AG08395 (cell line): ENCODE data around the gene ATP11B.
"Not testable (repeated sequence)": the region's sequence is repeated elsewhere in the genome, so short reads cannot be mapped to it uniquely, and the experiment has no call there.

Experiments used
- DNase-seq: peaks from one replicate; pipeline ENCODE4 v3.0.0; 2012; ENCODE audit warnings: mixed read lengths, low spot score

ATP11B gene

DNA sequence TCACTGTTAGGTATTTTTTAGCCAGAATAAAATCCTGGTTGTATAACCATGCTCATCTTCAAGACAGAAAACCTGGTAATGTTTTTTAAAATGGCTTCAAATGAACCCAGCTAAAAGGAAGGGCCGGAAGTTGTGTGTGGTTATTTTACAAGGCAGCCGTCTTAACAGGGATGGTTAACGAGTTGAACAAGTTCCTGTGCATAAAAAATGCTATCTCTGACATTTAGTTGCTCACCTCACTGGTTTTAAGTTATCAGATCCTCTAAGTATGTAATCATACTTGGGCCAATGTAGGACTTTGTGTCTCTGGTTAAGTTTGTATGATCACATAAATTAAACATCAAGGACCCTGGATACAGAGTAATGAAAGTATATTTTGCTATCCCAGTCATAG lies 2.1 kb downstream of the ATP11B start:
- DNase-seq = no peak

DNA sequence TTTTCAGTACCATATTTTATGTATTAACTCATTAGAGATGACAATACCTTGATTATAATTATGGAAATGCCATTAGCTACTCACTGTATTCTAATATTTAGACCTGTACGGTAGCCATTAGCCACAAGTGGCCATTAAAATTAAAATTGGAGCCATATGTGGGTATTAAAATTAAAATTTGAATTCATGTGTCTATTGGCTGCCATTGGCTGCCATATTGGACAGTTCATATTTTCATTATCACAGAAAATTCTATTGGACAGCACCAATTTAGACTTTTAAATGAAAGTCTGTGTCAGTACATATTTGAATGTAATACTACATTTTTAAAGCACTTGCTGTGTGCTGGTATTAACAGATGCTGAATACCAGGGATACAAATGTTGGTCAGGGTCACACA lies 3.0 kb downstream of the ATP11B start:
- DNase-seq = no peak

GRCh38 chr3:182797876-182798275 lies 4.6 kb downstream of the ATP11B start:
- DNase-seq = no peak

DNA sequence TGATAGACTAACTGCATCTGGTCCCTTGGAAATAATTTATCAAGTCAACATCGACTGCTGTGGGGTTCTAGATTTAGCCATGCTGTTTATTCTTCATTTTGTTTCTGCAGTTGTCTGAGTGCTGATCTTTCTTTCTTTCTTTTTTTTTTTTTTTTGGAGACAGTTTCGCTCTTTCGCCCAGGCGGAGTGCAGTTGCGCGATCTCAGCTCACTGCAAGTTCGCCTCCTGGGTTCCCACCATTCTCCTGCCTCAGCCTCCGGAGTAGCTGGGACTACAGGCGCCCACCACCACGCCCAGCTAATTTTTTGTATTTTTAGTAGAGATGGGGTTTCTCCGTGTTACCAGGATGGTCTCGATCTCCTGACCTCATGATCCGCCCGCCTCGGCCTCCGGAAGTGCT lies 5.8 kb downstream of the ATP11B start:
- not testable (repeated sequence) for DNase-seq

GRCh38 chr3:182800508-182800907 lies 7.2 kb downstream of the ATP11B start:
- DNase-seq = no peak

DNA sequence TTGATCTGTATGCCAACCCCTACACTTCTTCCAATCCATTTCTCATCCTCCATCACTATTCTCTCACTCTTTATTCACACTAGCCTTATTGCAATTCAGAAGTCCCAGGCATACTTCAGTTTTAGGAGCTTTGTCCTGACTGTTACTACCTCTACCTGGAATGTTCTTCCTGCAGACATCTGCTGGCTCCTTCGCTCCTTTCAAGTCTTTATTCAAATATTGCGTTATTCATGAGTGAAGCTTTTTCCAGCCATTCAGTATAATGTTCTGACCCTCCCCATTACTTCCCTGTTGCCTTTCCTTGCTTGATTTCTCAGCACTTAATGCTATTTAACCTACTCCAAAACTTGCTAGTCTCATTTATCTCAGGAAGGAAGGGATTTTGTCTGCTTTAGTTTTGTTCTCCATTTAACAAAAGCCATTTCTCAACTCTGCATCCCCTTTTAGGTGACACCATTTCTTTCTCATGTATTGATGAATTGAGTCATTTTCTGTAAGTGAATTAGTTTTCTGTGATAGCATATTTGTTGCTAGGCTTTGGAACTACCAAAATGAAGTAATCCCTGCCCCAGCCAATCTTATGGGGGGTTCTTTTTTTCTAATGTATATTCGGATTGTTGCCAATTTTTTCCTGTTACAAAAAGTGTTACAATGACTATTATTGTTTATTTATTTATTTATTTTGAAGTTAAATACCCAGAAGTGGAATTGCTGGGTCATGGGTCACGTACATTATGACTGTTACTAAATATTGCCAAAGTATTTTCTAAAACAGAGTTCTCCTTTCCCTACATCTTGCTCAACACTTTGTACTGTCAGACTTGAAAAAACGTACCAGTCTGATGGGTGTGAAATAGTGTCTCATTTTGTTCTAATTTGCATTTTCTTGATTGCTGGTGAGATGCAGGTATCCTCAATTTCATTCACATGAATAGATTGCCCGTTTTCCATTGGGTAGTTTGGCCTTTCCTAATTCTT lies 9.4 kb downstream of the ATP11B start:
- no peak for DNase-seq

DNA sequence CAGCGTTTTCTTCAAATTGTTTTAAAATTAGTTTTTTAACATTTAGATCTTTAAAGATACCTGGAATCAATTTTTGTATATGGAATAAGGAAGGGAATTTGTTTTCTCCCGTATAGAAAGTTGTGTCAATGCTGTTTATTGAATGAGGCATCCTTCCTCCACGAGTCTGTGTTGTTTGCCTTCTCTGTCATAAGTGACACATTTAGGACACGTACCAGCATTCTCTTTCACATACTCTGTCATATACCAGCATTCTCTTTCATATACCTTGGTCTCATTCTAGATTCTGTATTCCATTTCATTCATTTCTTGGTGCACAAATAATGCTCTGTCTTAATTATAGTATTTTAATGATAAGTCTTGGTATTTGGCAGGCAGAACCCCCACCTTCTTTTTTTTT lies 10.3 kb downstream of the ATP11B start:
- no peak for DNase-seq

DNA sequence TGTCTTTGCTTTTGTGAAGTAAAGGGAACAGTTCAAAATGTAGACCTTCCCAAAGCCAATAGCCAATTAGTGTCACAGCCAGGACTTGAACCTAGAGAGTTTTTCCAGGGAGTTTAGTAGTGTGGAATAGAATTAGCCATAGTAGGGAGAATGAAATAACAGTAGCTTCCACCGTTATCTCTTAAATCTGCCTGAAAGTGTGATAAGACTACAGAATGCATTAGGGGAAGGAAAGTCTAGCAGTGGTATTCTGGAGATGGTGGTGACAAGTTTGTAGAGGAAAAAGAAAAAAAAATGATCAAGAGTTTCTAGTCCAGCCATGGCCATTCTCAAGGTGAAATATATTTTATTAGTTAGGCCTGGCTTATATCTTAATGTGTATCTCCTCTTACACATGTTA lies 13.8 kb downstream of the ATP11B start:
- DNase-seq = no peak

- DNase-seq = no peak
These were observed 14.9 kb downstream of the ATP11B start for GRCh38 chr3:182808041-182808770.

DNA sequence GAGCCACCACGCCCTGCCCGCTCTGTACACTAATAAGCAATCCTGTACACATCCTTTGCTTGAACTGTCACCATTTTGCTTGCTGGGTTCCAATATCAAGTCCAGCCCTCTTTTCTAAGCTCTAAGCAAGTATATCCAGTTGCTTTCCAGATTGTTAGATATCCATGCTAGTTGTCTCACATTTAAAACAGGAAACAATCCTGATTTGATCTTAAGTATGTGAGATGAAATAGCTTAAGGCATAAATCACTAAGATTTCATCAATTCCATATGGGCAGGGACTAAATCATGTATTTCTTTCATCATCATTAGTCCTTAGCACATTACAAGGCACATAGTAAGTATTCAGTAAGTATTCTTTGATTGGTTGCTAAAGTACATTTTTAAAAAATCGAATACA lies 16.2 kb downstream of the ATP11B start:
- DNase-seq = no peak

DNA sequence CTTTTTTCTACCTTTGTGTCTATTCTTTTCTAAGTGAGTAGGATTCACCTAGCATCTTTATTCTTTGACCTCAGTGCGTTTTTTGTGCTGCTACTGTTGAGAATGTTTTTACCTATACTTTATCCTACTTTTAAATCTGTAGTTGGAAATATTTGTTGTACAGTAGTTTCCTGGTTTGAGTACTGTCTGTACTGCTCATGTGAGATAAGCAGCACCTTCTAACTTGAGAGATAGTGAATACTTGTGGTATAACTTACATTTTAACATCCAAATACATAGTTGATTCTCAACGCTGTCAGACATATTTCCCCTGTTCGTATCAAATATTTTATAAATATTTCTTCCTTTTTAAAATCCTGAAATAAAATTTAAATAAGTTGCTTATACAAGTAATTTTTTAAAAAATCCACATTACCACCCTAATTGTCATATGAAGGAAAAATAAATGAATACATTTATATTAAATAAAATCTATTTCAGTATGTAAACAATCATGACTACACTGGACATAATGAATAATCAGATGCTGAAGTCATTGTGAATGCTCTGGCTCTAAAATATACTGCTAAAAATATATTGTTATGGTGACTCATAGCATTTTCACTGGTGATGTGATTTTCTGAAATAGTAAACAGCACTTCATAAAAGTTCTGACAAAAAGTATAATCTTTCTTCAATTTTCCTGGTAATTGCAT lies 17.4 kb downstream of the ATP11B start:
- DNase-seq = peak; percentile 6

DNA sequence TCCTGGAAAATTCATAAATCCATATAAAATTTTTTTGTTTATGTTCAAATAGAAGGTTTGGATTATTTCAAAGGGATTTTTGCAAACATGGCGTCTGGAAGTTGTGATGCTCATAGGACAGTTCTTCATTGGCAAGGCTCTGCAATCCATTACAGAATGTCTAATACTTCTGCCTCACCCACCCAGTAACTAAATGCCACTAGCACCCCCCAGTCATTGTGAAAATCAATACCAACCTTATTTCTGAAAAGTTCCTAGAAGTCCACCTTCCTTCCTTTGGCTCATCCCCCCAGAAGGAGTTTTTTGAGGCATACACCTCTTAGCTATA lies 17.9 kb downstream of the ATP11B start:
- no peak for DNase-seq

DNA sequence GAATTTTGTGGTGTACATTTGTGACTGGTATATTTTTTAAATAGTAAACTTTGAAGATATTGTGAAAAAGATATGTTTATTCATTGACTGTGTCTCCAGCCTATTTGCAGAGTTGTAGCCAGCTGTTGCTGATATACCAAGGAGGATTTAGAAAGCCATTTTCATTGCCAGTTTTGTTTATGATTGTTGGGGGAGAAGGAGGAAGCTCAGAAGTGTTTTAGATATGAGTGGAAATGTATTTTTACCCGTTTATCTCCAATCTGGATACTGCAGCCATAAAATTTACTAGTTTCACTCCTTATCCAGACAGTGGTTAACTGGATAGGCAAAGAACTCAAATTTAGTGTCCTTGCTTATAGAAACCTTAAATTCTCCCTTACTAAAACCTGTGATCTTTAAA lies 18.8 kb downstream of the ATP11B start:
- DNase-seq = no peak

DNA sequence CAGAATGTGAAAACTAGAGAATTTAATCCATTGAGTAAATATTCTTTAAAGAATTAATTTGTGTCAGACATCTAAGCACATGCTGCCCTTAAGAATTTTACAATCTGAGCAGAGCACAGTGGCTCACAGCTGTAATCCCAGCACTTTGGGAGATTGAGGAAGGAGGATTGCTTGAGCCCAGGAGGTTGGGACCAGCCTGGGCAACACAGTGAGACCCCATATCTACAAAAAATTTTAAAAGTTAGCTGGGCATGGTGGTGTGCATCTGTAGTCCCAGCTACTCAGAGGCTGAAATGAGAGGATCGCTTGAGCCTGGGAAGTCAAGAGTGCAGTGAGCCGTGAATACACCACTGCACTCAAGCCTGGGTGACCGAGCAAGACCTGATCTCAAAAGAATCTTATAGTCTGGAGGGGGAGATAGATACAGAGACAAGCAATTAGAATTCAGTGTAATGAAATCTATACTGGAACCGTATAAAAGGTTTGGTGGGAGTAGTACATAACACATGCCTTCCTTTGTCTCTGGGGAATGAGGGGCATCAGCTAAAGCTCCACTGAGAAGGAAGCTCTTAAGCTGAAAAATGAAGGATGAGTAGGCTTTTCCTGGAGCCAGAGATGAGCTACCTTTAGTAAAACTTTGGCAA lies 21.2 kb downstream of the ATP11B start:
- DNase-seq = no peak

GRCh38 chr3:182816181-182816580 lies 22.9 kb downstream of the ATP11B start:
- DNase-seq = no peak

DNA sequence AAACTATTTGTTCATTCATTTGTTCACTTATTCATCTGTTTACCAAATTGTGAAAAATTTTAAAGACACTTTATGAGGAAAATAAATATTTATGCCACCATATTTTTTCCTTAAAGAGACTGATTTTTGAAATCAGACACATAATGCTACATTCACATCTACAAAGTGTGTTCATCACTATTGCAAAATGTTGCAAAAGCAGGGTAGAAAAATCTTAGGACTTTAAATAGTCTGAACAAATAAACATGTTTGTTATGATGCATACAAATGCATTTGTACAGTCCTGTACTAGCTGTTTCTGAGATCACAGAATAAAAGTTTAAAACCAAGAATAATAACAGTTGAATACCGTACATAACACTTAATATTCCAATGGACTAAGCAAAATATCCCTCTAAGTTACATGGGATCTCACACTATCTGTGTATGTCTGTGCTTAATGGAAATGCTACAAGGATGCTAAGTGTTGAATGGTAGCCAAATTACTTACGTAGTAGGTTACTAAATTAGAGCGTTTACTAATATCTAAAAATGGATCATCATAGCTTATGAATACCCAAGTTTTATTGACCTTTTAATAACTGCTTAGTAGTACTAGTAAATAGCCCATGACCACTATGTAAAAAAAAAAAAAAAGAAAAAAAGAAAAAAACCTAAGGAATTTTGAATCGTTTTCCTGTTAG lies 25.1 kb downstream of the ATP11B start:
- DNase-seq = no peak

GRCh38 chr3:182821221-182821981 lies 28.1 kb downstream of the ATP11B start:
- DNase-seq = no peak

GRCh38 chr3:182822260-182822659 lies 29.0 kb downstream of the ATP11B start:
- DNase-seq = not testable (repeated sequence)

DNA sequence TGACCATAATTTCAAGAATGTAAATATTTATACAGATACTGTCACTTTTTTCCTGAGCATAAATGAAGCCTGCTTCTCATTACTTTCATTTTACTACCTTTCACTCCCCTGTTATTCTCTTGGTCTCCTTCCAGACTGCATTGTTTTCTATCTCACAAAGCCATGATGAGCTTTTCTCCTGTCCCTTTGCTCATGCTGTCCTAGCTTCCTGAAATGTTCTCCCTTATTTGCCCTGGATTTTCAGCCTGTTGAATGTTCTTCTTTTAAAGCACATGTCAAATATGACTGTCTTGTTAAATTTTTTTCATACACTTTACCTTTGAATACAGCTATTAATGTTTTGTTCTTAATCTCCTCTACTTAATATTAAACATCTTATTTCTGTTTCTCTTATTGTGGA lies 31.7 kb downstream of the ATP11B start:
- no peak for DNase-seq

- no peak for DNase-seq
These were observed 36.6 kb downstream of the ATP11B start for GRCh38 chr3:182829761-182830405.
